ENCODE measurements around the gene PLXNB2. TPM values are rescaled to one million over a fixed set of nuclear protein-coding genes. Genes with fewer than 3 reads are reported as not detected.

PLXNB2 gene
- total and polyA plus RNA-seq, 2 donors from 2014 or later: 128 to 383 TPM

DNA sequence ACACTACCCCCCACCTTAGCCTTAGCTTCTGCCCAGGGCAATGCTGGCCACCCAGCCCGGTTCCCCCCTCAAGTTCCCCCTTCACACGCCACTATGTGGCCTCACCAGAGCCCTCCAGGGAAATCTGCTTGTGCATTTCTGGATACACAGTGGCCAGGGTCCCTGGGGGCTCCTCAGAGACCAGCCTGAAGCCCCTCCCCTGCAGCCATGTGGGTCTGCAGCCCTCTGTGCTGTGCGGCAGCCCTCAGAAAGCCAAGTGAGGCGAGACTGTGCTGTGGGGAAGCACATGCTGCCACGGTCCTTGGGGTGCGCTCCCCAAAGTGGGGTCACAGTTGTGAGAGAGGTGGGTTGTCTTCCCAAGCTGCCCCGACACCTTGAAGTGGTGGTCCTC lies 2.1 kb upstream of the PLXNB2 start:
- Histone ChIP-seq H3K4me3 (ENCODE audit: low read length in 3 of 3) (no peak overlapping the region), H3K36me3 (ENCODE audit: control insufficient read depth in 2 of 3, insufficient read depth in 3 of 3, low read length in 3 of 3) (no peaks in the 10 kb centered on the region), H3K9me3 (ENCODE audit: control insufficient read depth in 2 of 3, insufficient read depth in 1 of 3, low read length in 3 of 3) (no peaks in the 10 kb centered on the region), H3K27me3 (ENCODE audit: control insufficient read depth, insufficient read depth, low read length) (no peaks in the 10 kb centered on the region), H3K4me1 (ENCODE audit: control insufficient read depth in 2 of 3, insufficient read depth in 2 of 3, low read depth in 1 of 3, low read length in 3 of 3) (peaks cover 0 to 40% (median 12%) of the 10 kb centered on the region in 3 donors), H3K9ac (ENCODE audit: low read length in 3 of 3) (no peak overlapping the region), H3K27ac (ENCODE audit: low read depth in 2 of 2, low read length in 2 of 2) (peak overlapping the region in 1 of 2 donors; percentile 80)
- TF ChIP-seq, protein P1, sequence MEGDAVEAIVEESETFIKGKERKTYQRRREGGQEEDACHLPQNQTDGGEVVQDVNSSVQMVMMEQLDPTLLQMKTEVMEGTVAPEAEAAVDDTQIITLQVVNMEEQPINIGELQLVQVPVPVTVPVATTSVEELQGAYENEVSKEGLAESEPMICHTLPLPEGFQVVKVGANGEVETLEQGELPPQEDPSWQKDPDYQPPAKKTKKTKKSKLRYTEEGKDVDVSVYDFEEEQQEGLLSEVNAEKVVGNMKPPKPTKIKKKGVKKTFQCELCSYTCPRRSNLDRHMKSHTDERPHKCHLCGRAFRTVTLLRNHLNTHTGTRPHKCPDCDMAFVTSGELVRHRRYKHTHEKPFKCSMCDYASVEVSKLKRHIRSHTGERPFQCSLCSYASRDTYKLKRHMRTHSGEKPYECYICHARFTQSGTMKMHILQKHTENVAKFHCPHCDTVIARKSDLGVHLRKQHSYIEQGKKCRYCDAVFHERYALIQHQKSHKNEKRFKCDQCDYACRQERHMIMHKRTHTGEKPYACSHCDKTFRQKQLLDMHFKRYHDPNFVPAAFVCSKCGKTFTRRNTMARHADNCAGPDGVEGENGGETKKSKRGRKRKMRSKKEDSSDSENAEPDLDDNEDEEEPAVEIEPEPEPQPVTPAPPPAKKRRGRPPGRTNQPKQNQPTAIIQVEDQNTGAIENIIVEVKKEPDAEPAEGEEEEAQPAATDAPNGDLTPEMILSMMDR (IDR thresholded peaks at IDR 0.05; ENCODE audit: borderline replicate concordance, extremely low read depth, insufficient read depth): no peak
- intact Hi-C loops (cut with DNase I): no loop called here
- FAIRE-seq: no peak
- peak in 1 of 5 donors; percentile 74 for DNase-seq

DNA sequence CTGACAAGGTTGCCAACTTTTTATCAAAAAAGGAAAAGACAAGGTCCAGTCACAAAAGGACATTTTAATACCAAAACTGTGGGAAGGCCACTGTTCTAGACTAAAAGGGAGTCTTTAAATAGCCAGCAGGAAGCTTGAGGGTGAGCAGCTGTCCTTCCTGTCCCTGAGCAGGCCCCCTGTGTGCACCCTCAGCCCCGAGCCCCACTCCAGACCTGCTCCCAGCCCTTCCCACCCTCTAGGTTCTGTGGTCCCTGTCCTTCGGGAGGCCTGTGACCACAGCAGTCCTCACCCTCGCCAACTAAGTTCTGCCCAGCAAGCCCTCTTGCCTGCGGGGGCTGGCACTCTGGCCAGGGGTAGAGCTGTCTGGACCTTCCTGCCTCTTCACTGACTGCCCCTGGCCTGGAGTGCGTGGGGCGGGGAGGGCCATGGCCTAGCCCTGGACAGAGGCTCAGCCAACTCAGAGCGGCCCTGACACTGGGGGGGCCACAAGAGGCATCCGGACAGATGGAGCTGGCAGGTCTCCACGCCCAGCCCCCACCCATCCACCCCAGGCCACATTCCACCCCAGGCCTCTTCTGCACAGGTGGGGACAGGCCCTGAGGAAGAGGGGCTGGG lies 1.6 kb upstream of the PLXNB2 start:
- Histone ChIP-seq H3K27me3 (ENCODE audit: control insufficient read depth, insufficient read depth, low read length) (no peaks in the 10 kb centered on the region), H3K4me3 (ENCODE audit: low read length in 3 of 3) (no peak overlapping the region), H3K36me3 (ENCODE audit: control insufficient read depth in 2 of 3, insufficient read depth in 3 of 3, low read length in 3 of 3) (no peaks in the 10 kb centered on the region), H3K9ac (ENCODE audit: low read length in 3 of 3) (no peak overlapping the region), H3K9me3 (ENCODE audit: control insufficient read depth in 2 of 3, insufficient read depth in 1 of 3, low read length in 3 of 3) (no peaks in the 10 kb centered on the region), H3K4me1 (ENCODE audit: control insufficient read depth in 2 of 3, insufficient read depth in 2 of 3, low read depth in 1 of 3, low read length in 3 of 3) (peaks cover 0 to 39% (median 14%) of the 10 kb centered on the region in 3 donors), H3K27ac (ENCODE audit: low read depth in 2 of 2, low read length in 2 of 2) (peak overlapping the region; percentile 72 to 80)
- intact Hi-C loops (cut with DNase I): no loop called here
- FAIRE-seq (no peak), DNase-seq (peak in 1 of 5 donors; percentile 64)
- TF ChIP-seq, protein P1 (IDR thresholded peaks at IDR 0.05; ENCODE audit: borderline replicate concordance, extremely low read depth, insufficient read depth): no peak

DNA sequence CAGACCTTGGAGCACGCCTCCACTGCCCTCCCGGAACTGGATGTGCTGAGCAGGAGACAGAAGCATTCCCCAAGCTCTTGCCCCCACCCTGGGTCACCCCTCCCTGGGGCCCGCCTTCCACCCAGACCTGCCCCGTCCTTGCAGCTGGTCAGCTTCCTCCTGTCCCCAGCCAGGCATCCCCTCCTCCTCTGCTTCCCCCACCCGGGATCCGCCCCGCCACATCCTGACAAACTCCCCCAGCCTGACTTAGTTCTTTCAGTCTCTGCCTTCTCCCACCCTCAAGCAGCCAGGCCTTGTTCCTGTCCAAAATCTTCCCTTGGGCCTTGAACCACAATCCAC lies 1.1 kb upstream of the PLXNB2 start:
- TF ChIP-seq, protein P1 (IDR thresholded peaks at IDR 0.05; ENCODE audit: borderline replicate concordance, extremely low read depth, insufficient read depth): no peak
- peak overlapping the region; percentile 72 to 80 for H3K27ac ChIP-seq (ENCODE audit: low read depth in 2 of 2, low read length in 2 of 2)
- peak overlapping the region in 1 of 3 donors; percentile 25 for H3K4me3 ChIP-seq (ENCODE audit: low read length in 3 of 3)
- no peaks in the 10 kb centered on the region for H3K9me3 ChIP-seq (ENCODE audit: control insufficient read depth in 2 of 3, insufficient read depth in 1 of 3, low read length in 3 of 3)
- FAIRE-seq (no peak), DNase-seq (peak; percentile 70 to 96 (median 86))
- H3K4me1 ChIP-seq (ENCODE audit: control insufficient read depth in 2 of 3, insufficient read depth in 2 of 3, low read depth in 1 of 3, low read length in 3 of 3): peaks cover 0 to 42% (median 14%) of the 10 kb centered on the region in 3 donors
- no peaks in the 10 kb centered on the region for H3K27me3 ChIP-seq (ENCODE audit: control insufficient read depth, insufficient read depth, low read length)
- intact Hi-C loops (cut with DNase I): no loop called here
- H3K36me3 ChIP-seq (ENCODE audit: control insufficient read depth in 2 of 3, insufficient read depth in 3 of 3, low read length in 3 of 3): no peaks in the 10 kb centered on the region
- no peak overlapping the region for H3K9ac ChIP-seq (ENCODE audit: low read length in 3 of 3)

Measured in kidney (tissue), 14 donors.